HG03469 (cell line): ENCODE results near the gene RTN4IP1.
"Not testable (repeated sequence)": the region's sequence is repeated elsewhere in the genome, so short reads cannot be mapped to it uniquely, and the experiment has no call there.

Source experiments
- ATAC-seq: cut with Tn5 transposase; IDR thresholded peaks from one replicate; pipeline ENCODE4 v1.9.1; 2021; ENCODE audit warnings: mild to moderate bottlenecking, moderate library complexity, moderate number of reproducible peaks; ENCODE audit not compliant: unreplicated experiment

The RTN4IP1 gene

DNA sequence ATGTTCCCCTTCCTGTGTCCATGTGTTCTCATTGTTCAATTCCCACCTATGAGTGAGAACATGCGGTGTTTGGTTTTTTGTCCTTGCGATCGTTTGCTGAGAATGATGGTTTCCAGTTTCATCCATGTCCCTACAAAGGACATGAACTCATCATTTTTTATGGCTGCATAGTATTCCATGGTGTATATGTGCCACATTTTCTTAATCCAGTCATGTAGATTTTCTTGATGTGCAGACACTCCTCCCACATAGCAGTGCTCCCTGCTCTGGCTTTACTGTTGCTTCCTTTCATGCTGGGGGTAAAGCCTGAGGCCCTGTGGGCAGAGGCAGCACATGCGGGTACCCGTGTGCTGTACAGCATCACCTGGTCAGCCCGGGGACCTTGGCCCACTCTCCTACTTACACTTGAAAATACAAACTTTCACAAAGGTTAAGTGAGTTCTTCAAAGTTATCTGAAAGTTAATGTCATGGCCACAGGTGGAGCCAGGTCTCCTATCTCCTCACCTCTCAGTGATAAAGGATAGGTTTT, 80.3 kb downstream of the RTN4IP1 start:
- not testable (repeated sequence) for ATAC-seq

DNA sequence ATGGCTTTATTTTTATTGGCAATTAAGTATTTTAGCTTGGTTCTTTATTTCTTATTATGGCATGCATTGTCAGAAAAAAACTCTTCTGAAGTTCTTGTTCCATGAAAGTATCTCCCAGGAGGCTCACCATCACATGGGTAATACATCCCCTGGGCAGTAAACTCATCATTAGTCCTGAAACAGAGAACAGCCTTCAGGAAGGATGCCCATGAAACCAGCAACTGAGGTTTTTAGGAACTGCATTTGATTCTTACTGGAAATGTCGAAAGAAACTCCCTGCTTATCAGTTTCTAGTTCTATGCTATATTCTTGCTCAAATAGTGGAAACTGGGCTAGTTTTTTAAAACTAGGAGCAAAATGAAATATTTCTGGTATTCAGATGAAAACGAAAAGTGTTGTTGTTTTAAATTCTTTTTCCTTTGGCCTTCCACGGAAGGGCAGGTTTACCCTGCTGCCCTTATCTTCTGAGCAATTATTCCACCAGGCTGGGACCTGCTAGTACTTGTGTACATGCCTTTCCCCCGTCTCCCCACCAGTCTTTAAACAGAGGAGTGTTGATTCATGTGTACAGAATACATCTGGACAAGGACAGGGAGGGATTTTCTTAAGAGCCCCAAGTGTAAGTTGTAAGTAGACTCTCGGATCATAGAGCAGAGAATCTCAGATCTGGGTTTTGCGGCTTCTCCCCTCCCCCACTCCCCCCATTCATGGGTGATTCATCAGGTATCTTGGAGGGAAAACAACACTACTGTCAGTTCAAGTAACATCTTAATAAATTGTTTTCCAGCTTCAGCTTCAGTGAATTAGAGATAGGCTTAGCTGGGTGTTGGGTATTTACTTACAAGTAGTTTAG, 81.5 kb downstream of the RTN4IP1 start:
- no peak for ATAC-seq

DNA sequence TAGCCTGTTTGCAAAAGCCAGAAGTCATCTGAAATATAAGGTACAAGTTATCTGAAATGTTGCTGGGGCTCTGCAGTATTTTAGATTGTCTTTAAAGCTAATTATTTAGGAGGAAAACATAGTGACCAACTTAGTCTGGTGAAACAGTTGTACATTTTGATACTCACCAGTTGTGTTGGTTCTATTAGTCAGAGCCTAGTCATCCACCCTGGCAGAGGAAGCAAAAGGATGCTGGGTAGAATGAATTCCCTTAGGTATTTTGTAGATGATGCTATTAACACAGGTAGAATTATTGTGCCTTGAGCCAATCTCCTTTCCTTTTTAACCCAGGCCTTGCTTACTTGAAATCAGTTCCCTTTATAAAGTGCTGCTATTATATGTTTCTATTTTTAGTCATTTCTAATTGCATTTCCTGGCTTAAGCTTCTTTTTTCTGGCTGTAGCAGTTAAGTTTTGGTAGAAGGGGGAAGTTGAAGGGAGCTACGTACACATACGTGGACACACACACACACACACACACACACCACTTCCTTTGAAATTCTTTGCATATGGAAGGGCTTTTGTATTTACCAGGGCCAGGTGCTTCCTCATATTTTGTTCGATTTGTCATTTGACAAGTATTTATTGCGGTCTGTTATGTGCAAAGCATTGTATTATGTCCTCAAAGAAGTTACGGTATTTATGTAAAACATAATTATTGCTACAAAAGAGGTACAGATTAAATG, 82.4 kb downstream of the RTN4IP1 start:
- ATAC-seq: no peak

DNA sequence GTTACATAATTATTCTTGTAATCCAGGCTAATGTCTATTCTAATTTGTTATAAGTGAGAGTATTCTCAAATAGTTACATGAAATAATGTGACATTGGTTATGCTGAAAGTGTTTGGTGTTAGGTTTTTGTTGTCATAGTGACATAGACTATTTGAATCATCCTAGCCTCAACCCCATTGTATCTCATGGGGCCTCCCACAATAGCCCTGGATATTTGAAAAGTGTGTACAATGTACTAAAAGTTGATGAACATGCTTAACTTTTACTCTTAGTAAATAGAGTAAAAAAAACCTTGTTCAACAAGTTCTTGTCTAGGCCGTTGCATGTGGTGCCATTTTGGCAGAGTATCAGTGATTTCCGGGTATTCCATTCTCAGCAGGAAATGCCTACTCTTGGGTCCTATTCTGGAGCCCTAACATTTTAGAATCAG, 83.0 kb downstream of the RTN4IP1 start:
- ATAC-seq: no peak

DNA sequence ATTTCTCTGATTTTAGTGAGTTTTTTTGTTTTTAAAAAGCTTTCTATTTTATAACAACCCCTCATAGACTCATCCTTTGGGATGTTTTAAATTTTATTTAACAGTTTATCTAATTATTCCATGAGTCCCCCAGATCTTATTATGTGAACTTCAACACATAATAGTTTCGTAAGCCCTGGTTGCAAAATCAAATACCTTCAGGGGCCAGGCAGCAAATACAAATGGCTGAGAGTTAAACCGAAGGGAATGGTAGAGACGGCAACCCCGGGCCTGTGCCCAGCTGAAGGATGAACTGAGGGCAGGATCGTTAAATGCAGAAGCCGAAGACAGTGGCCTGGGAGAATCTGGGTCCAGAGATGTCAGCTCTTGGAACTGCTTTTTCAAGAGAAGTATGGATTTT, 88.4 kb downstream of the RTN4IP1 start:
- ATAC-seq: no peak

DNA sequence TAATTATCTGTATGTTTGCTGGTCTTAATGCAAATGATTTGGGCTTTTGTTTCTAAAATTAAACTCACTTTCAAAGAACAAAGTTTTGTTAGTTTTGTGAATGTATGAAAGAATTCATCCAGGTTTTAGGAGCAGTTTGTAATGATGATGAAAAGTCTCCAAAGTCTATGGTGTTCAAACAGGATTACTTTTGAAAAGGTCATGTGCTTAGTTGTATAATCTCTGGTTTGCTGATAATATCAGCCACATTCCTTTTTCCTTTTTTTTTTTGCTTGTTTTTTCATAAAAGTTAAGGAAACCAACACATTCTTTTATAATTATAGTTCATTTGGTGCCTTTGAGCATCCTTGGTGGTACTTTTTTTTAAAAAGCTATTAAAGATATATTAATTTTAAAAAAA, 88.9 kb downstream of the RTN4IP1 start:
- no peak for ATAC-seq

DNA sequence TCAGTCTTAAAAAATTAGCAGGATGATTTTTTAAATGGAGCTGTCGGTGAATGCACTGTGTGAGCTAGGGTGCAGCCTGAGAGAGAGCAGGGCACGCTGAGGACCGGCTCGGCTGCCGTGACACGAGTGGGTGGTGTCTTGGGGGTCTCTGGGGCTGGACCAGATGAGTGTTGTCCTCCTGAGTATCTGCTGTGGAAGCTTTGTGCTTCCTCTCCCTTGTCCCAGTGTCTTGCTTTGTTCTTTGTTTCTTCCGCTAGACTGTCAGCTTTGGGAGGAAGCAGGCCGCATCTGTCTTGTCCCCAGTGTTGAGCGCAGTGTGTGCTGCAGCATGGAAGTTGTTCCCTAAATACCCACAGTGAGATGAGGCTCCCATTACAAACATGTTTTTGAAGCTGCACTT, 89.4 kb downstream of the RTN4IP1 start:
- ATAC-seq: no peak

DNA sequence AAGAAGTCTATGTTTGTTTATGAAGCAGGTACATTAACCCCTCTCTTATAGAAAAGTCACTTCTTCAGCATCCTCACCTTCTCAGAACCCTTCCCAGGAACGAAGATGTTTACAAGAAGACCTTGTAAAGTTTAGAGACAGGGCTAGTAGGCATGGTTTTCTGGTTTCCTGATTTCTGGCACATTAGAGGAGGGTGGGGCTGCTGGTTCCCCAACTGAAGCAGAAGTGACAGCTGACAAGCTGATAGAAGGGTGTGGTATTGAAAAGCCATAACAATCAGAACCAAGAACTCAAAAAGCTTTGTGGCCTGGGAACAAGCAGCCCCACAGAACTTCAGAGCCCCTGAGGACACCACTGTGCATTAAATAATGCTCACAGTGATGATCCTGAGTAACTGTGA, 91.2 kb downstream of the RTN4IP1 start:
- no peak for ATAC-seq

DNA sequence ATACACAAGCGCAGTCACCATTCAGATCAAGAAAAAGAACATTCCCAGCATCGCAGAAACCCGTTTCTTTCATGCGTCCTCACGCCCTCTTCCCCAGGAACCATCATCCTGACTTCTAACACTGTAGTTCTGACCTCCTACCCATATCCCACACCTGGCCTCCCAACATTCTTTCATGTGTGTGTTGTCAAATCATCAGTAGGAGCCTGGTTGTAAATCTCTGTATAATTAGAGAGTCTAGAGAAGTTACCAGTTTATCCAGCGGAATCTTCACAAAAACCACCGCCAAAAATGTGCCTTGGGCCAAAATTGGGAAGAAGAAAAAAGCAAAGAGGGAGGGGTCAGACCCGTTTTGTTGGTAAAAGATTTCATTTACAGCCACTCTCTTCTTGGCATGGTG, 91.6 kb downstream of the RTN4IP1 start:
- ATAC-seq: no peak

DNA sequence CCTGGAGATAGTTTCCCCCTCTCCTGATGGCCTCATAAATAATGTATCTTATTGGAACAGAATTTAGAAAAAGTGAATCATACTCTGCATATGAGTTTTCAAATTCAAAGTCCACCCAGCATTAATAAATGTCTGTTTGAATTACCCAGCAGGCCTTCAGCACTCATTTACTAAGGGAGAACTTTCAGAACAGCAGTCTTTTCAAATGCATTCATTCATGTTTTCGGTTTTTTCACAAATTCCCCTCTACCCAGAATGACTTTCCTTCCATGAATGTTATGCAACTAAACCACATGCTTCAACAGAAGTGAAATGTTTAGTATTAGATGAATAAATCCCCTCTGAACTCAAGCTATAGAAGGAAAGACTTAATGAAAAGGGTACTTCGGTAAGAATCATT, 92.4 kb downstream of the RTN4IP1 start:
- no peak for ATAC-seq

DNA sequence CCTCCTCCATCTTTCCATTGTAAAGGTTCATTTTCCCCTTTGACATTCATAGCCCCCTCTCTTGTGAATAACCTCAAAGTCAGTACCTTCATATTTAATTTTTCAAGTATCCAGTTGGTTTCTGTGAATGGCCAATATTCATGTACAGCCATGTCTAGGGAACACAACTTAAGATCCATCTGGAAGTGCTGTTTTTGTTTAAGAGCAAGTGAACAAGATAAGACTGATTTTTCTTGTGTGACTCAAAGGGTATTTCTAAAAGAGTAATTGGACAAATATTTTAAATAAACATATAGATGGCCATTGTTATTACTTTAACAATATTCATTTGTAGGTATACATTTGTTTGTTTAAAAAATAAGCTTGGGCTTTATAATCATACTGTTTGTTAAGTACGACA, 92.9 kb downstream of the RTN4IP1 start:
- no peak for ATAC-seq

DNA sequence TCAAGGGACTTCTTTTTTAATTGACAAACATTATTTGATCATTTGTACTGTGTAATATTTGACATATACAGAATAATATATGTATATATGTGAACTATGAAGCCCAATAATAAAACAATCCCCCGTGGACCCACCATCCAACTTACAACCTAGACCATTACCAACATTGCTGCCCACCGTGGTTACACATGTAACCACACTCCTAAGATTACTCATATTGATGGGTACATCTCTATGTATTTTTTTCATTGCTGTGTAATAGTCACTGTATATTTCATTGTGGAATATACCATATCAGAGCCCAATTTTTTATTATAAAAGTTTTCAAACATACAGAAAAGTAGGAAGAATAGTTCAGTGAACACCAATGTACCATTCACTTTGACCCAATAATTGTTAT, 94.3 kb downstream of the RTN4IP1 start:
- no peak for ATAC-seq

DNA sequence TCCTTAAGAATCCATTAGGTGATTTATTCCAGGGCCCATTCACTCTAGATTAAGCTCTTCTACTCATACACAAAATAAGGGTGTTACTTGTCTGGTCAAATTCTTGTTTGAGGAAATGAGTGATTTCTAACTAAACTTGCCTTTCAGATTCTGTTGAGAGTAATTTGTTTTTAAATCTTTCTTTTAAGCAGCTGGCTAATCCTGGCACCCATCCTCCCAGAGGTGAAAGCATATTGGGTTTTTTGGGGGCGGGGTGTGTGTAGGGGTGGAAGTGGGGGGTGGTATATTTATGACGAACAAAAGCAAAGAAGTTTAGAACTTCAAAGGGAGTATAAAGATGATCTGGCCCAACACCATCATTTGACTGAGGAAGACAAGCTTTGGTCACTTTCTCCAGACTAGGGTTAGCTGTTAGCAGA, 94.7 kb downstream of the RTN4IP1 start:
- no peak for ATAC-seq

DNA sequence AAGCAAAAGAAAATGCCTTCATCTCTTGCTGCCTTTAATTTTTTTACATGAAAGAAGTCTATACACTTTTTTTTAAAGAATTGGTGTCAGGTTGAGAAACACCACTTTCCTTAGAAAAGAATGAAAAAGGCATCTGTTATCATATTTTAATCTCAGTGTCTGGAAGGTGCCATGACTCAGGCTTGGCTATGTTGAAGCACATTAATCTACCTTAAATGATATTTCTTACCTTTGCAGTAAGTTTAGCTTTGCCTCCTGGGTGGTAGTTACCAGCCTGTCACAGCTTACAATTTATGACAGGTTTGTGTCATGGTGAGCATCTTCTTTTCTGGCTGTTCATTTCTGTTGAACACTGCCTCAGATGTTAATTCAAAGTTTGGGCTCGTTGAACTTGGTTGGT, 95.3 kb downstream of the RTN4IP1 start:
- no peak for ATAC-seq

DNA sequence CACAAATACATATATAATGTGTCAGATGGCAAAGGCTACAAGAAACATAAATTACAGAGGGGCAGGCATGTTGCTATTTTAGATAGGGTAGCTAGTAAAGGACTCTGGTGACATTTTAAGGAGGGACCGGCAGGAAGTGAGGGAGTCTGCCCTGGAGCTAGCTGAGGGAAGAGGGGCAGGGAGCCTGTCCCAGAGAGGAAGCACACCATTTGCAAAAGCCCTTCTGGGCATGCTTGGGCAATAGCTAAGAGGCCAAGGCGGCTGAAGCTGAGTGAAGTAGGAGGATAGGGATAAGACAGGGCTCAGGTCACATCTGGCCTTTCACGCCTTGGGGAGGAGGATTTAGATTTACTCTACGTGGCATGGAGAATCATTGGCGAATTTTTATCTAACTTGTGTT, 96.2 kb downstream of the RTN4IP1 start:
- no peak for ATAC-seq

DNA sequence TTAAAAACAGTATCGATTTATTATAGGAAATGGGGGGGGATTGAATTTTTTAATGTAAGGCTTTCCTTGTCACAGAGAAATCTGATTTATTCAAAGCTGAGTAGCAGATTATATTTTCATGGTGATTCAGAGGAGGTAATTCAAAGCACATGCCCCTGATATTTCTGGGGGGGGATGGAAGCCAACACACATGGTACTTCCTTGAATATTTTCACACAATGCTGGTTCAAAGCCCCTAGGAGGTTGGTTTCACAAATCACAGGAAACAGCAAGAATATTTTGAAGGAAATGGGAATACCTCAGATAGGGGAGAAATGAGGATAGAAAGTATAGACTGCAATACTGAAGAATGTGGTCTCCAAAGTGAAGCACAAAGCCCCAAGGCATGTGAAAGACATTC, 98.8 kb downstream of the RTN4IP1 start:
- ATAC-seq: no peak

DNA sequence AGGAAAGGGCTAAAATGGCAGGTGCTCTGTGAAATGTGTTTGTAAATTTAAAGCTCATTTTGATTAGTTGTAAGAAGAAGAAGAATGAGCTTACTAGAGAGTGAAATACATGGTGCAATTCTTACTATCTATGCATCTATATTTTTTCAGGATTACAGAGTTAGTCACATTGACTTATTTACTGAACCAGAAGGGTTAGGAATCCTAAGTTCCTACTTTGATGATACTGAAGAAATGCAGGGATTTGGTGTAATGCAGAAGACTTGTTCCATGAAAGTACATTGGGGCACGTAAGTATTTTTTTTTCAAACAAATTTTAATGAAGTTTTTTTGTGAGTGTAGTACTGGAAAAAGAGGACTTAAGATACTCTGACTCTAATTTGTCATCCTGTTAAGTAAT, 99.3 kb downstream of the RTN4IP1 start:
- no peak for ATAC-seq

DNA sequence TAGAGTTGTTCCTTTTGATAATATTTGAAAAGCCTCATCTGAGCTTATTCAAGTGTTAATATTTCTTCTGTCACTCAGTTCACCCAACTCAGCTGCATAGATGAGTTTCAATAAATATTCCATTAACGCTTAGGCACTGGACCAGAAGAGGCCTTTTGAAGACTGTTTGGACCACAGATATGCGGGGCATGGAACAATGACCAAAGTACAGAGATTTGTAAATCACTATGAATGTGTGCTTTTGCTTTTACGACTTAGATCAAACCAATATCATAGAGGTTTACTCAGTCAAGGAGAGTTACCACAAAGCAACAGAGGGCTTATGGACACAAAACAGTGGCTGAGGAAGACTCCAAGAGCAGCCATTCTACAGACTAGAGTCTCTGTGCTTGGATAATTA, 99.9 kb downstream of the RTN4IP1 start:
- no peak for ATAC-seq

DNA sequence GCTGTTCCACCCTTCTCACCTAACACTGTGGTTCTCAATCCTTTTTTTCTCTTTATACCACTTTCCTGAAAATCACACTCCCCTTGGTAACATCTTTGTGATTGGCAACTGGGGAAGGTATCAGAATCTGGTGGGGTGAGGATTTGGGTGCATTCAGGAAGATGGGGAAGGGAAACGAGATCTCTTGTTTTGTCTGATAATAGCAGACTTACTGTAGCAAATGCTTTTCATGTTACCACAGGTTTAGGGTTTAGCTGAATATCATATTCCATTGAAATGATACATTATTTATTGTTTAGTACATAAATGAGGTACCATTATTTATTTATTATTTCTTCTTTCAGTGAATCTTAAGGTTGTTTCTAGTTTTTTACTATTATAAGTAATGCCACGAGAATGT, 100.8 kb downstream of the RTN4IP1 start:
- ATAC-seq: no peak

DNA sequence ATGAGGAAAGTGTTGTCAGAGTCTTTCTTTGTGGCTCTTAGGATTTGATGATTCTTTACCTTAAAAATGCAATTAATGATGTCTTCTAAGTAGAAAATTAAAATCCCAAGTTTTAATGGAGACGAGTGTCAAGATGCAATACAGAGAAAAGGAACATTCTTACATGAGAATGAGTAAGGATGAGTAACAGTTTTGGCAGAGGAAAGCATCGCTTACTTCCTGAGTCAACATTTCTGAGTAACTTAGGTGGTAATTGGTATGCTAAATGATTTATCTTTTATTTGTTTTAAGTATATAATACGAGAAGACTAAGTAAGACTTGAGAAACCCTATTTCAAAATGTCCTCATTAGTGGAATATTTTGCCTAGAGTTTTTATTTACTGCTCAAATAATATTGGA, 101.3 kb downstream of the RTN4IP1 start:
- ATAC-seq: no peak

DNA sequence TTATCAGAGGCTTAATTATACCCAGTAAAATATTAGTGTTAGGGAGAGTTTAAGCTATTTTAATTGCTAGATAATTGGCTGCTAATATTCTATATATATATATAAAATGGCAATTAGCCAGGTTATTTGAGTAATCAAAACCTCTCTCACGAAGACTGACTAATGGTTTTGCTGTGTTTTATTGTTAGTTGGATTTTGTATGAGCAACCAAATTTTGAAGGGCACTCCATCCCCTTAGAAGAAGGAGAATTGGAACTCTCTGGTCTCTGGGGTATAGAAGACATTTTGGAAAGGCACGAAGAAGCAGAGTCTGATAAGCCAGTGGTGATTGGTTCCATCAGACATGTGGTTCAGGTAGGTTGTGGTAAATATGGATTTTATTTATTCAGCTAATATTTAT, 102.2 kb downstream of the RTN4IP1 start:
- no peak for ATAC-seq

DNA sequence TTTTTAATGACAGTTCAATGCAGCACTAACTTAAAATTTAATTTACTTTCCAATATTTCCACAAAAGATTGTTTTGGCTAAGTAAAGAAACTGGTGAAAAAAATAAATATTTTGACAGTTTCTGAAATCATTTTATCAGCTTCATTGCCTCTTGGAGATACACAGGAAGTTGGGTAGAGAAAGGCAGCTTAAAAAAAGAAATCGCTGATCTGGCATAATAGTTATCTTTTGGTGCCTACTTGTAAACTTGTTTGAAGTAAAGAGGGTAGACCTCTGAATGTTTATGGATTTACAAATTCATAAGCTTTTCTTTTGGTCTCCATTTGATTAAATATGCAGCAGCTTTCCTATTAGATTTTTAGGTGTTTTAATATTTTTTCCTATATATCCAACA, 103.4 kb downstream of the RTN4IP1 start:
- ATAC-seq: no peak
